ENCODE measurements around the gene RALGAPB. TPM values are rescaled to one million over a fixed set of nuclear protein-coding genes. Genes with fewer than 3 reads are reported as not detected.

Gene RALGAPB
- total and polyA plus RNA-seq, 2 of the 13 experiments (the other 11 are each of a cell fraction or from before 2014, with no cell fraction given) = 17.6 to 30.6 TPM

DNA sequence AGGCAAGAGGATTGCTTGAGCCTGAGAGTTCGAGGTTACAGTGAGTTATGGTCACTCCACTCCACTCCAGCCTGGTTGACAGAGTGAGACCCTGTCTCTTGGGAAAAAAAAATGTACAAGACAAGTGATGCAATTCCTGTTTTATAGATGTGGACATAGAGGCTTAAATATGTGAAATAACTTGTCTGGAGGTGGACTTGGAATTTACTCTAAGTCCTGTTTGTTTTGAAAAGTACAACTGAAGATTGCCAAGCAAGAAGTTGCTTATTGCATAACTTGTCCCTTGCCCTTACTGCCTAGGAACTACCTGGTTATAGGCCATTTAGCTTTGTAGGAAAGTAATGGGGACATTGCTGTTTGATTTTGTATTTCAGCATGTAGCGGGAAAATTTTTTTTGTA is 82.3 kb downstream of the RALGAPB start (continued):
- TF ChIP-seq TCF12 (IDR thresholded peaks at IDR 0.05) (no peak), TCF12 (CRISPR knock-in tag; IDR thresholded peaks at IDR 0.05) (no peak)

GRCh38 chr20:38555395-38555794 is 82.8 kb downstream of the RALGAPB start:
- H3K27me3 ChIP-seq (ENCODE audit: control insufficient read depth in 1 of 2, insufficient read depth in 2 of 2, low read length in 2 of 2) = no peaks in the 10 kb centered on the region
- H4K20me1 ChIP-seq (ENCODE audit: insufficient read depth, low read length) = no peaks in the 10 kb centered on the region
- ATAC-seq = no peak
- H3K36me3 ChIP-seq (replicated peaks in 1 of 2; ENCODE audit: control insufficient read depth in 1 of 2, insufficient read depth in 2 of 2, low read length in 2 of 2) = peaks cover 31 to 86% of the 10 kb centered on the region in 2 experiments
- H3K79me2 ChIP-seq (ENCODE audit: insufficient read depth, low read length) = no peaks in the 10 kb centered on the region
- intact Hi-C loops (cut with micrococcal nuclease; ENCODE audit: unreplicated experiment) = no loop called here
- no peak overlapping the region for H3K4me3 ChIP-seq (replicated peaks in 1 of 3; ENCODE audit: insufficient read depth in 1 of 3, low read depth in 2 of 3, low read length in 3 of 3)
- no peaks in the 10 kb centered on the region for H3K9me3 ChIP-seq (ENCODE audit: low read length)
- no peak overlapping the region for H3K4me2 ChIP-seq (ENCODE audit: low read depth, low read length)
- in situ Hi-C loops (cut with HindIII; ENCODE audit: extremely low pct_ligation_motif_present, low pct_unique_long_range_greater_than_20kb) = no loop called here
- DNase-seq (ENCODE audit: low spot score) = no peak
- no peaks in the 10 kb centered on the region for H3K4me1 ChIP-seq (ENCODE audit: insufficient read depth, low read length)
- H2AFZ ChIP-seq (ENCODE audit: low read length) = no peak overlapping the region
- POLR2A ChIA-PET = no interaction called here
- no TSS peak for BruUV-seq (replicated peaks)
- no peak for FAIRE-seq
- CTCF ChIA-PET (ENCODE audit: low intra/inter-chr PET ratio, low total read pairs) = no interaction called here
- no peak overlapping the region for H3K27ac ChIP-seq (ENCODE audit: extremely low read length, insufficient read depth, low read length)
- no peak for TF ChIP-seq DMTF1 (CRISPR knock-in tag; IDR thresholded peaks at IDR 0.05)
- no peak for TF ChIP-seq HOXA9 (CRISPR knock-in tag; IDR thresholded peaks at IDR 0.05; ENCODE audit: borderline replicate concordance)
- TF ChIP-seq ZBTB8A (CRISPR knock-in tag; IDR thresholded peaks at IDR 0.05; ENCODE audit: borderline replicate concordance, low read depth) = no peak
- no peak for TF ChIP-seq MAFK (conservative IDR thresholded peaks at IDR 0.05 in 1 of 2, IDR thresholded peaks at IDR 0.05 in 1 of 2; ENCODE audit: low read length in 2 of 2)
- H3K9ac ChIP-seq (ENCODE audit: insufficient read depth, low read depth, low read length) = no peak overlapping the region
